HCT116 (cell line): ENCODE data around the gene SQSTM1. TPM values are rescaled to one million over a fixed set of nuclear protein-coding genes. Genes with fewer than 3 reads are reported as not detected.

Experiments
- ATAC-seq: fragments of 200-7000 bp; cut with Tn5 transposase; 2 replicates; pipeline ENCODE4 v1.9.1; 2020; ENCODE audit warnings: mild to moderate bottlenecking, moderate library complexity
- BruUV-seq: library from RNA; stranded (reverse); fragments of 400-500 nt; replicated peaks from 2 replicates; lab custom pipeline; 2021; lab: Mats Ljungman, UMichigan
- CTCF ChIA-PET: fragments of 300-600 bp; sonication (Branson Sonifier 250); formaldehyde crosslinking; loops from one replicate; lab custom pipeline; 2021; ENCODE audit warnings: antibody characterized with exemption; lab: Charles Lee
- POLR2A ChIA-PET: fragments of 300-600, 350-600 bp; sonication (Branson Sonifier 250); formaldehyde crosslinking; loops from one replicate; lab custom pipeline; 2021; ENCODE audit warnings: antibody characterized with exemption; lab: Charles Lee
- RAD21 ChIA-PET, 2 experiments: fragments of 300-600 bp; sonication (Branson Sonifier 250); formaldehyde crosslinking; loops; one replicate each; lab custom pipeline; 2023; ENCODE audit warnings: low total read pairs in 2 of 2; ENCODE audit not compliant: uncharacterized antibody in 2 of 2, unreplicated experiment in 2 of 2, low non-redundant PET in 1 of 2; lab: Charles Lee
- DNase-seq: peaks from one replicate; pipeline ENCODE4 v3.0.0-alpha.2; 2010; ENCODE audit warnings: low read depth, low spot score
- H2AFZ ChIP-seq: fragments of 200-600 bp; shearing (Covaris generic), sonication (generic); 2 replicates; pipeline ENCODE4 v1.6.1; 2017; ENCODE audit warnings: low read depth, mixed run types, mixed read lengths, antibody characterized with exemption, low read length; ENCODE audit not compliant: poor library complexity, severe bottlenecking
- H3K27ac ChIP-seq: 2 replicates; pipeline ENCODE4 v1.5.1; 2012; ENCODE audit warnings: low read depth, low read length
- H3K27me3 ChIP-seq: fragments of 200-600 bp; sonication (generic); 2 replicates; pipeline ENCODE4 v1.6.1; 2016; ENCODE audit warnings: mixed run types, low read length, mixed read lengths; ENCODE audit not compliant: insufficient read depth
- H3K36me3 ChIP-seq, 2 experiments: fragments of 200-500 bp in 1 of 2; fragments of 200-600 bp in 1 of 2; sonication (Bioruptor generic) in 1 of 2; sonication (generic) in 1 of 2; 2 replicates each; pipeline versions ENCODE4 v1.5.1 to v1.6.1; 2014 to 2016; ENCODE audit warnings: low read length in 2 of 2, inconsistent platforms in 1 of 2, mixed read lengths in 1 of 2, mixed run types in 1 of 2; ENCODE audit not compliant: insufficient read depth in 2 of 2, control insufficient read depth in 1 of 2
- H3K4me1 ChIP-seq, 2 experiments: fragments of 200-600 bp in 1 of 2; sonication (generic) in 1 of 2; 2 replicates each; pipeline versions ENCODE4 v1.5.1 to v1.6.1; 2012 to 2017; ENCODE audit warnings: low read length in 2 of 2, inconsistent platforms in 1 of 2, mild to moderate bottlenecking in 1 of 2, mixed read lengths in 1 of 2, mixed run types in 1 of 2, moderate library complexity in 1 of 2; ENCODE audit not compliant: insufficient read depth in 2 of 2, control insufficient read depth in 1 of 2
- H3K4me2 ChIP-seq: fragments of 200-600 bp; sonication (generic); 2 replicates; pipeline ENCODE4 v1.6.1; 2017; ENCODE audit warnings: mixed run types, low read length, mixed read lengths
- H3K4me3 ChIP-seq, 2 experiments: fragments of 200-600 bp in 1 of 2; sonication (generic) in 1 of 2; replicated peaks in 1 of 2; 2 replicates each; pipeline ENCODE4 v1.5.1; 2011 to 2016; ENCODE audit warnings: low read length in 2 of 2, control low read depth in 1 of 2, low read depth in 1 of 2, mild to moderate bottlenecking in 1 of 2, mixed read lengths in 1 of 2, mixed run types in 1 of 2
- H3K79me2 ChIP-seq: fragments of 200-600 bp; sonication (generic); 2 replicates; pipeline ENCODE4 v1.6.1; 2017; ENCODE audit warnings: mild to moderate bottlenecking, mixed run types, low read length, moderate library complexity, mixed read lengths; ENCODE audit not compliant: insufficient read depth
- H3K9ac ChIP-seq: fragments of 200-600 bp; sonication (generic); 2 replicates; pipeline ENCODE4 v1.6.1; 2016; ENCODE audit warnings: low read length, mixed read lengths
- H3K9me2 ChIP-seq: fragments of 200-600 bp; sonication (generic), shearing (Covaris generic); 2 replicates; pipeline ENCODE4 v1.6.1; 2017; ENCODE audit warnings: mixed run types, mild to moderate bottlenecking, moderate library complexity; ENCODE audit not compliant: insufficient read depth
- H3K9me3 ChIP-seq, 2 experiments: fragments of 200-500 bp in 1 of 2; fragments of 200-600 bp in 1 of 2; sonication (Bioruptor generic) in 1 of 2; sonication (generic) in 1 of 2; 2 replicates each; pipeline ENCODE4 v1.6.1; 2014 to 2017; ENCODE audit warnings: low read length in 2 of 2, mixed read lengths in 2 of 2, inconsistent platforms in 1 of 2, low read depth in 1 of 2, mild to moderate bottlenecking in 1 of 2, mixed run types in 1 of 2, moderate library complexity in 1 of 2; ENCODE audit not compliant: control insufficient read depth in 1 of 2, insufficient read depth in 1 of 2
- H4K20me1 ChIP-seq: fragments of 200-600 bp; sonication (generic), shearing (Covaris generic); 2 replicates; pipeline ENCODE4 v1.6.1; 2017; ENCODE audit warnings: mixed run types, mild to moderate bottlenecking, moderate library complexity; ENCODE audit not compliant: insufficient read depth
- ATF3 ChIP-seq: IDR thresholded peaks from 2 replicates; pipeline ENCODE4 v1.6.1; 2012
- CBX3 ChIP-seq: IDR thresholded peaks from 2 replicates; pipeline ENCODE4 v1.6.1; 2012; ENCODE audit warnings: low read depth
- CEBPB ChIP-seq: IDR thresholded peaks from 2 replicates; pipeline ENCODE4 v1.6.1; 2012; ENCODE audit warnings: low read depth
- CTCF ChIP-seq, 3 experiments: fragments of 200-600 bp in 1 of 3; sonication (generic) in 1 of 3; IDR thresholded peaks in 2 of 3; conservative IDR thresholded peaks in 1 of 3; 2 replicates each; pipeline ENCODE4 v1.5.1; 2012 to 2017; ENCODE audit warnings: low read depth in 2 of 3, low read length in 2 of 3, antibody characterized with exemption in 1 of 3, borderline replicate concordance in 1 of 3, control low read depth in 1 of 3, mild to moderate bottlenecking in 1 of 3, mixed read lengths in 1 of 3, mixed run types in 1 of 3, moderate library complexity in 1 of 3; ENCODE audit not compliant: insufficient read depth in 1 of 3
- EGR1 ChIP-seq: IDR thresholded peaks from 2 replicates; pipeline ENCODE4 v1.6.1; 2012; ENCODE audit warnings: low read depth
- ELF1 ChIP-seq: IDR thresholded peaks from 2 replicates; pipeline ENCODE4 v1.6.1; 2012; ENCODE audit warnings: low read depth, borderline replicate concordance
- EZH2 ChIP-seq: fragments of 200-600 bp; sonication (generic); IDR thresholded peaks from 2 replicates; pipeline ENCODE4 v1.6.1; 2017; ENCODE audit warnings: antibody characterized with exemption, mixed run types
- FOSL1 ChIP-seq: IDR thresholded peaks from 2 replicates; pipeline ENCODE4 v1.6.1; 2012; ENCODE audit warnings: low read depth
- JUND ChIP-seq: IDR thresholded peaks from 2 replicates; pipeline ENCODE4 v1.6.1; 2012
- MAX ChIP-seq: IDR thresholded peaks from 2 replicates; pipeline ENCODE4 v1.6.1; 2012
- RAD21 ChIP-seq: IDR thresholded peaks from 2 replicates; pipeline ENCODE4 v1.6.1; 2012; ENCODE audit warnings: low read depth, mild to moderate bottlenecking
- REST ChIP-seq: IDR thresholded peaks from 2 replicates; pipeline ENCODE4 v1.6.1; 2012; ENCODE audit warnings: low read depth
- SIN3A ChIP-seq: IDR thresholded peaks from 2 replicates; pipeline ENCODE4 v1.6.1; 2012; ENCODE audit warnings: low read depth
- SP1 ChIP-seq: IDR thresholded peaks from 2 replicates; pipeline ENCODE4 v1.6.1; 2012; ENCODE audit warnings: low read depth
- SRF ChIP-seq: IDR thresholded peaks from 2 replicates; pipeline ENCODE4 v1.6.1; 2012; ENCODE audit warnings: low read depth
- TCF7L2 ChIP-seq: IDR thresholded peaks from 2 replicates; pipeline ENCODE4 v1.7.0; 2011; ENCODE audit warnings: borderline replicate concordance, inconsistent platforms; ENCODE audit not compliant: insufficient read depth, insufficient read length; ENCODE audit errors: extremely low read depth
- YY1 ChIP-seq: IDR thresholded peaks from 2 replicates; pipeline ENCODE4 v1.6.1; 2011; ENCODE audit warnings: low read length, low read depth, moderate library complexity, mild to moderate bottlenecking; ENCODE audit not compliant: insufficient replicate concordance; ENCODE audit errors: extremely low read depth
- ZBTB33 ChIP-seq: IDR thresholded peaks from 2 replicates; pipeline ENCODE4 v1.6.1; 2011; ENCODE audit warnings: mild to moderate bottlenecking, low read length, moderate library complexity; ENCODE audit not compliant: insufficient replicate concordance; ENCODE audit errors: extremely low read depth
- ZFX ChIP-seq: fragments of 450-650 bp; IDR thresholded peaks from 2 replicates; pipeline ENCODE4 v1.6.1; 2017
- ZNF274 ChIP-seq: fragments of 200-500 bp; sonication (Bioruptor generic); IDR thresholded peaks from 2 replicates; pipeline ENCODE4 v1.6.1; 2014; ENCODE audit warnings: mild to moderate bottlenecking, low read depth, low read length, inconsistent platforms
- intact Hi-C: fragments of 100-400 bp; cut with micrococcal nuclease; formaldehyde crosslinking; loops from 2 replicates; pipeline ENCODE4 v1.10.0; 2022
- total RNA-seq: library from RNA; stranded (reverse); gene quantifications from one replicate; pipeline ENCODE4 v1.2.1, GENCODE V29; 2021; ENCODE audit not compliant: unreplicated experiment

The SQSTM1 gene
- total RNA-seq, 1 experiment from 2014 or later, result 299 TPM

- intact Hi-C loops, result no loop called here
- CTCF ChIA-PET, result no interaction called here
- RAD21 ChIA-PET, result no interaction called here
- TF ChIP-seq SP1 (no peak), CBX3 (no peak), FOSL1 (no peak), ATF3 (no peak), RAD21 (no peak), EGR1 (no peak), SIN3A (no peak), ZBTB33 (no peak), ZNF274 (no peak), CTCF (IDR thresholded peaks at IDR 0.05 in 2 of 3, conservative IDR thresholded peaks at IDR 0.05 in 1 of 3; ENCODE audit: borderline replicate concordance in 1 of 3, insufficient read depth in 1 of 3, low read depth in 2 of 3, low read length in 2 of 3) (no peak), CEBPB (no peak), JUND (no peak), MAX (no peak), YY1 (no peak), TCF7L2 (no peak), REST (no peak), ZFX (no peak), ELF1 (no peak), EZH2 (no peak), SRF (no peak)
- no peak for DNase-seq
- Histone ChIP-seq H3K27ac (no peak overlapping the region), H2AFZ (no peak overlapping the region), H3K4me1 (no peaks in the 10 kb centered on the region), H3K4me3 (no peak overlapping the region), H3K9ac (no peak overlapping the region), H3K36me3 (peaks cover 27 to 33% of the 10 kb centered on the region in 2 experiments; a peak in 2 of 4 replicates), H3K9me2 (no peaks in the 10 kb centered on the region), H3K4me2 (no peak overlapping the region), H4K20me1 (no peaks in the 10 kb centered on the region), H3K27me3 (no peaks in the 10 kb centered on the region), H3K9me3 (no peaks in the 10 kb centered on the region), H3K79me2 (peaks cover 1% of the 10 kb centered on the region; the same call in 1 of the 2 replicates)
- POLR2A ChIA-PET, result no interaction called here
- BruUV-seq, result no TSS peak
- no peak for ATAC-seq
These were observed 47.0 kb upstream of the SQSTM1 start for GRCh38 chr5:179773686-179774040.
